ENCODE data around the gene RPL38.

RPL38 gene

GRCh38 chr17:74203439-74204240 is at the start of gene RPL38:
TSS of gene RPL38 (plus strand) at chr17:74203678. CDS start at chr17:74203956, 278 bp downstream.
- DNase-seq: peak; percentile 96

GRCh38 chr17:74153821-74154430 is 49.6 kb upstream of the RPL38 start:
- no peak for DNase-seq

DNA sequence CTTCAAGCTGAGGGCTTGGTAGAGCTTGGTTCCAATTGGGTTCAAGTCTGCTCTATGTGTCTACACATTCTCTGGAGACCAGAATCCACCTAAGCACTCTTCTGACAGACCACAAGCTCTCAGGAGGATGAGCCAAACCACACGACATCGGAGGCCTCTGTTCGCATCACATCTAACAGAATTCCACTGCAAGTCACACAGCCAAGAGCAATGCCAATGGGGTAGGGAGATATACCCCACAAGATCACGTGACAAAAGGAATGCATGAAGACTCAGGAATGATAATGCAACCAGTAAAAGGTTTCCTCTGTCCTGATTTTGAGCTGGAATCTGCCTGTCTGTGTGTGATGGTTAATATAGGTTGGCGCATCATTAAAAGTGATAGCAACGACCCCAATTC is 46.6 kb upstream of the RPL38 start:
- DNase-seq: no peak

DNA sequence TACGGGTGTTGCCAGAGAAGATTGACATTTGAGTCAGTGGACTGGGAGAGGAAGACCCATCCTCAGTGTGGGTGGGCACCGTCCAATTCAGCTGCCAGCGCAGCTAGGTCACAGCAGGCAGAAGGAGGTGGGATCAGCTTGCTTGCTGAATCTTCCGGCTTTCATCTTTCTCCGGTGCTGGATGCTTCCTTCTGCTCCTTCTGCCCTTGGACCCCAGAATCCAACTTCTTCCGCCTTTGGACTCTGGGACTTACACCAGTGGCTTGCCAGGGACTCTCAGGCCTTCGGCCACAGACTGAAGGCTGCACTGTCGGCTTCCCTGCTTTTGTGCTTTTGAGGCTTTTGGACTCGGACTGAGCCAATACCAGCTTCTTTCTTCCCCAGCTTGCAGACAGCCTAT is 46.1 kb upstream of the RPL38 start:
- DNase-seq: no peak

DNA sequence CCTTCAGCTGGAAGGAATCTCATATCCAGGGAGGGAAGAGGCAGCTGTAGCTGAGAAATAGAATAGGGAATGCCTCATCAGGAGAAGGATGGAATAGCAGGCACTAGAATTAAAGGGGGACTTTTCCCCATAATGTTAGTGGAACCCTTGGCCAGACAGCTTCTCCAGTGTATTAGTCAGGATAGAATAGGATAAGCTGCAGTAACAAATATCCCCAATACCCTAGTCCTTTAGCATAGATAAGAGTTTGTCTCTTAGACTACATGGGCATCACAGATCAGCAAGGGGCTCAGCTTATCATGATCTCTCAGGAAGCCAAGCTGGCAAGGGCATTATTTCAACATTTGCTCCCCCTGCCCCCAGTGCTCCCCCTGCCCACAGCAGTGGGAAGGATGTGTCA is 44.7 kb upstream of the RPL38 start:
- DNase-seq: no peak

DNA sequence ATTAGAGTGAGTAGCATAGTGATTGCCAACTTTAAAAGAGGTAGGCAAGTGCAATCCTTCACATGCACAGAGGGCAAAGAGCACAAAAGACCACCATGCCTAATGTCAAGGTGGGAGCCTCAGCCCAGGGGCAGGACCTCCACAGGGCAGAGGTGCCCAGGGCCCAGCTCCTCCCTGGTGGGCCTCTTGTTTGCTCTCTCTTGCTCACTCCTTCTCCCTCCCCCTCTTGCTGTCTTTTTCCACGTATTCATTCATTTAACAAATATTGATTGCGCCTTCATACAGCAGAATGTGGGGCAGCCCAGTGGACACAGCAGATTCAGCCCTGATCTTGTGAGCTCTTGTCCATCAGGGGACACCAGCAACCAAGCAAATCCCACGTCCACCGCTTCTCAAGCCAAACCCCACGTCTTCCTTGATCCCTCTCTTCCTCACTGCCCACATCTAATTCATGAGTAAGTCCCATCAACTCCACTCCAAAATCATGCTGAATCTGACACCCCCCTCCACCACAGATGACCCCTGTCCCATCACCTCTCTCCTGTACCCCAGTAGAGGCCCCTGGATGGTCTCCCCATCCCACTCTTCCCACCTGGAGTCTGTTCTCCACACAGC is 44.1 kb upstream of the RPL38 start:
- no peak for DNase-seq

- no peak for DNase-seq
Observed at GRCh38 chr17:74160656-74161502, 42.6 kb upstream of the RPL38 start.

DNA sequence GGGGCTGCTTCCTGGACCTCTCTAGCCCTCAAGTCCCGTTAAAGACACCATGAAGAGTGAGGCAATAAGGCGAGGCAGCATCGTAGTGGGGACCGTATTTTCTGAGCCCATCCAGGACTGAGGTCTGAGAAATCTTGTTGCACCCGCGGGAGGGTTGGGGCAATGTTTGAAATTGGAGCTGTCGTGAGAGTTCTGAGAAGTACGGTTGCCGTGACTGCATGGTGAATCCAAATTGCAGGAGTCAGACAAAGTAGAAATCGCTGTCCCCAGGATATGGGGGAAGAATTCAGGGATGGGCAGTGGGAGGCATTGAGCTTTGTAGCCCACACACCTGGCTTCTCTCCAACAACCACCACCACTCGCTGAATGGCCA is 42.0 kb upstream of the RPL38 start:
- DNase-seq: no peak

DNA sequence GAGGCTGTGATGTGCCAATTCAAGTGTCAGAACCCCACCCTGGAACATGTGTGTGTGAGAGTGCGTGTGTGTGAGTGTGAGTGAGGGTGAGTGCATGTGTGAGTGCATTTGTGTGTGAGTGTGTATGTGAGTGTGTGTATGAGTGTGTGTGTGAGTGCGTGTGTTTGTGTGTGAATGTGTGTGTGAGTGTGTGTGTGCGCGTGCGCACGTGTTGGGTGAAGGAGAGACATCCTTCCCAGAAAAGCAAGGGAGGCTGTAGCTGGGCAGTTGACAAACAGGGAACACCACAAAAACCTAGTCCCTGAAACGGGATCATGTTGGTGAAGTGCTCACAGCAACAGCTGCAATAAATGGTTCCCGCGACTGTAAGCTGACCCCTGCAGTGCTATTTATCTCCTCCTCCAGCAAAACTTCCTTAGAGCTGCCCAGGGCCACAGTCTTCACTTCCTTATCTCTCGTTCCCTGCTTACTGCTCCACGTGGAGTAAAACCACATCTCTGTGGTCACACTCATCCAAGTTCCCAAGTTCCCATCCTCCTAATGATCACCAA is 40.1 kb upstream of the RPL38 start:
- DNase-seq: no peak

DNA sequence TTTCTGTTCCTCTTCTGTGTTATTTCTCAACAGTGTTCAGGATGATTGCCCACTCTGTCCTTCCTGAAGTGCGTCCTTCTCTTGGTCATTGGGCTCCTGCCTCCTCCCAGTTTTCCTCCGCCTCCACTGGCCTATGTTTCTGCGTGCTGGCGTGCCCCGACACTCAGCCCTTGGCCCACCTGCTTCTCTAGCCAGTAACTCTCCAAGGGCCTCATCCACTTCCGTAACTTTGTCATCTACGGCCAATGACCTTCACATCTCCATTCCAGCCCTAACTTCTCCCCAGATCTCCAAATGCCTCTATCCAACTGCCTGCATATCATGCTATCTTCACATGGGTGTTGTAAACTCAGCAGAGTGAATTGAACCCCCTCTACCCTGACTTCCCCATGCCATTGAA is 39.6 kb upstream of the RPL38 start:
- DNase-seq: no peak

GRCh38 chr17:74164446-74165045 is 38.9 kb upstream of the RPL38 start:
- DNase-seq: no peak

- no peak for DNase-seq
Observed at GRCh38 chr17:74165797-74166365, 37.6 kb upstream of the RPL38 start.

DNA sequence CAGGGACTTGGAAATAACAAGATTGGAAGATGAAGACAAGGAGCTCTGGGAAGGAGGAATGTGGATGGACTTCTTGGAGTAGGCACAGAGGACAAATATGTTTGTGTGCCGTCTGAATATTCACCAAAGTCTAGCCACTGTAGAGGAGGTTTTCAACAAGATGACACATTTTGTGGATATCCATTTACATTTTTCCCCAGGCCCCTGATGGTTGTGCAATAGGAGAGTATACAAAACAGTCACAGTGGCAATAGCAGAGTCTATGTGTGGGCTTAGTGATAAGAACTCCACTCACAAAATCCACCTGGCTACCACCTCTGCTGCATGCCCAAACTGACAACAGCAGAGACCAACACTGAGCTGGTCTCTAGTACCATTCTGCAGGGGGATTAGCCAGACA is 32.6 kb upstream of the RPL38 start:
- no peak for DNase-seq

DNA sequence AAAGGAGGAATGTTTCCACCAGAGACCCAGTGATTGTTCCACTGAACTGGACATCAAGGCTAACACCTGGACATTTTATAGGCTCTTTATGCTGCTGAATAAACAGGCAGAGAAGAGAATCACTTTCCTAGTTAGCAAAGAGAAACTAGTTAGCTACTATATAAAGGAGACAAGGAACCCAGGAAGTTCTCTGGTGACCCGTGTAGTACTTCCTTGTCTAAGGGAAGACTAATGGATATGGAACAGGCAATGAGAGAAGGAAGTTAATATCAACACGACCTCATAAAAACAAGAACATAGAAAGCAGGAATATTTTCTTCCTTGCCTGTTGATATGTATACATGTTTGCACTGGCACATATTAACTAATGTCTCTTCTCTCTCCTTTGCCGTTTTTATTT is 30.8 kb upstream of the RPL38 start:
- no peak for DNase-seq

DNA sequence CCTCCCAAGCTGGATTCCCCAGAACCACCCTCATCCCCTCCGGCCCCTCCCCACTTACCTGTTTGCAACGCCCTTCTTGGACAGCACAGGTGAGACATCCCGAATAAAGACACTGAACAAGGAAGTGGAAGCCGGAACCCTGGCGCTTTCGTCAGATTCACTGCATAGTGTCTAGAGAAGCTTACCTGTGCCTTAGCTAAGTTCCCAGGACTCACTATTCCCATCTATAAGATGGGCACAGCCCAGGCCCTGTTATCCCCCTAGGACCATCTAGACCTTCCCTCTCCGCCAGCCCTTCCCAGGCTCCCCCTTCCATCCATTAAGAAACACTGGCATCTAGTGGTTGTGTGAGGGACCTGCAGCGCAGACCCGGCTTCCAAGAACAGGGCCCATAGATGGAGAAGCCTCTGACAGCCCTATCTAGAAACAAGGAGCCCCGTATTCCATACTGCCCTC is 26.9 kb upstream of the RPL38 start:
- peak; percentile 27 for DNase-seq

- no peak for DNase-seq
Observed at GRCh38 chr17:74177018-74177450, 26.4 kb upstream of the RPL38 start.

- DNase-seq: no peak
Observed at GRCh38 chr17:74179576-74179975, 23.9 kb upstream of the RPL38 start.

GRCh38 chr17:74180336-74180735 is 23.1 kb upstream of the RPL38 start:
- DNase-seq: no peak

DNA sequence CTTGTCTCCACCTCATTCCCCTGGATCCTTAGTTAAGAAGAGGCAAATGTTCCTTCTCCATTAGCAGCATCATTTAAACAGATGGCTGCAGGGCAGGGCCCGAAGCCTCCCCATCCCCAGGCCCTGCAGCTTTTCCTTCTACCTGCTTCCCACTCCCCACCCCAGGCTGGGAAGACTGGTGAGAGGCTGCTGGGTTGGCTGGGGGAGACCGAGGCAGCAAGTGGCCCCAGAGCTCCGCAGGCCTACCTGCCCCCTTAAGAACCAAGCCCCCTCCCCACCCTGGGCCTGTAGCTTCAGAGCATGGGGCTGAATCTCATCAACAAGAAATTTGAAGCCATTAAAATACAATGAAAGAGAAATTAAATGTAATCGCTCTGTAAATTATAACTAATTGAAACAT is 22.1 kb upstream of the RPL38 start:
- DNase-seq: no peak

DNA sequence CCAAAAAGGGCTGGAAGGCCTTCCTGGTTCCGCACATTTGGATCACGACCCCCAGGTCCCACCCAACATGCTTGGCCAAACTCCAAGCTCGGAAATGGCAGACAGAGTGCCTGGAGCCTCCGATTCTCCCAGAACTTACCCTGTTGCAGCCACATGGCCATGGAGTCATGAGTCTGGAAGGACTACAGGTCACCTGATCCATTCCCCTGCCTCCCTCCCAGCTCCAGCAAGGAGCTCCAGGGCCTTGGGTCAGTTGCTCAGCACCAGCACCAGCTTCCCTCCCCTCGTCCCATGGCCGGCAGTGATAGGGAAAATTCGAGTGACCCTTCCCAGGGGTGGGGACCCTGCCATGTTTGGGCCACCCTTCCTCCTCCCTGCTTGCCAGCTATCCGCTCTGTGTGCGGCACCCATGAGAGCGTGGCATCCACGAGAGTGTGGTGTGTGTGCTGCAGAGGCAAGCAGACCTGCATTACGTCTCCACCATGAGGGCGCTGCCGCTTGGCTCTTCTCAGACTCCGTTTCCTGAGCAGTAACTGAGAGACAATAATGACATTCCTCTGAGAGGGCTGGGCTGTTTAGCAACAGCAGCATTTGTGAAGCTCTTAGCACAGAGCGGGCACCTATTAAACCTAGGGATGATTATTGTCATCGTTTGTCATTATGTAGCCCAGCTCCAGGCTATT is 21.3 kb upstream of the RPL38 start:
- no peak for DNase-seq

DNA sequence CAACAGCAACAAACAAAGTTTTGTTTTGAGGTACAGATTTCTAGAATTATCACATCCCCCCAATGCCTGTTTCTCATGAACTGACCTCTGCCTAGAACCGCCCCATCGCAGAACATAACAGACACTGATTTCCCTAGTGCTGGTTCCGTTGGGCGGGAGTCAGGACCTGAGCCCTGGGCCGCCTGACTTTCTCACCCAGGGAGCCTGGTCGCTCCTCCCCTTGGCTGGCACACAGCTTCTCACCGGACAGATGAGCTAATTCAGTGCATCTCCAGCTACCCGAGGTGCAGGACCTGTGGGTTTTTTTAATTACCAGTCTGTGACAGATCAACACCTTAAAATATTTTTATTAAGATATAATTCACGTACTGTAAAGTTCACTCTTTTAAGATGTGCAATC is 20.1 kb upstream of the RPL38 start:
- no peak for DNase-seq
